K562 (cell line): Measurements from ENCODE around the gene TXNDC9. TPM values are rescaled to one million over a fixed set of nuclear protein-coding genes. Genes with fewer than 3 reads are reported as not detected.
"Not testable (repeated sequence)": the region's sequence is repeated elsewhere in the genome, so short reads cannot be mapped to it uniquely, and the experiment has no call there.

ENCODE experiments used
- ATAC-seq: fragments of 200-7000 bp; cut with Tn5 transposase; 3 replicates; pipeline ENCODE4 v1.9.1; 2020; ENCODE audit warnings: moderate library complexity
- BruUV-seq: library from RNA; stranded (reverse); fragments of 400-500 nt; replicated peaks from 2 replicates; lab custom pipeline; 2021; lab: Mats Ljungman, UMichigan
- CTCF ChIA-PET: fragments of 300-600 bp; formaldehyde crosslinking; extraction: SDS; loops from one replicate; lab custom pipeline; 2021; ENCODE audit warnings: low intra/inter-chr PET ratio; lab: Yijun Ruan, JAX
- POLR2A ChIA-PET: fragments of 300-600, 350-650 bp; sonication (Branson Sonifier 250); formaldehyde crosslinking; extraction: SDS; loops from one replicate; lab custom pipeline; 2021; ENCODE audit warnings: antibody characterized with exemption, inconsistent platforms; lab: Yijun Ruan, JAX
- DNase-seq, 4 experiments: peaks; one replicate each; pipeline versions ENCODE4 v3.0.0 to v3.0.0-alpha.2; 2011 to 2018; ENCODE audit warnings: low spot score in 3 of 4, mixed read lengths in 3 of 4; ENCODE audit errors: extremely low read depth in 1 of 4
- FAIRE-seq: peaks from 2 replicates; lab custom pipeline; 2011; peaks lifted over from hg19 to GRCh38; lab: Jason Lieb, UNC
- H2AFZ ChIP-seq: 2 replicates; pipeline ENCODE4 v1.6.0; 2011; ENCODE audit warnings: low read depth, low read length, control low read depth, inconsistent platforms
- H3K27ac ChIP-seq: fragments of 200-600 bp; 3 replicates; pipeline ENCODE4 v1.8.0; 2011; ENCODE audit warnings: low read depth, mild to moderate bottlenecking, control low read depth, inconsistent platforms, low read length, moderate library complexity, mixed read lengths; ENCODE audit errors: extremely low read depth
- H3K27me3 ChIP-seq, 2 experiments: fragments of 300-600 bp in 1 of 2; 2 replicates in 1 of 2; 3 replicates in 1 of 2; pipeline versions ENCODE4 v1.6.0 to v1.8.0; 2011; ENCODE audit warnings: inconsistent platforms in 2 of 2, low read length in 2 of 2, mild to moderate bottlenecking in 1 of 2, mixed read lengths in 1 of 2, moderate library complexity in 1 of 2; ENCODE audit not compliant: control insufficient read depth in 2 of 2, insufficient read depth in 2 of 2
- H3K36me3 ChIP-seq: fragments of 300-600 bp; 3 replicates; pipeline ENCODE4 v1.8.0; 2011; ENCODE audit warnings: mild to moderate bottlenecking, low read length, inconsistent platforms; ENCODE audit not compliant: control insufficient read depth, insufficient read depth
- H3K4me1 ChIP-seq, 2 experiments: fragments of 200-600 bp in 1 of 2; replicated peaks in 1 of 2; 2 replicates in 1 of 2; 3 replicates in 1 of 2; pipeline versions ENCODE4 v1.5.1 to v1.8.0; 2011; ENCODE audit warnings: inconsistent platforms in 2 of 2, low read length in 2 of 2, mild to moderate bottlenecking in 1 of 2, mixed read lengths in 1 of 2, moderate library complexity in 1 of 2; ENCODE audit not compliant: control insufficient read depth in 2 of 2, insufficient read depth in 2 of 2
- H3K4me2 ChIP-seq: 2 replicates; pipeline ENCODE4 v1.6.1; 2011; ENCODE audit warnings: low read length, control low read depth, inconsistent platforms, mixed read lengths; ENCODE audit not compliant: insufficient read depth
- H3K4me3 ChIP-seq: fragments of 200-600 bp; sonication (generic), shearing (Covaris generic); 2 replicates; pipeline ENCODE4 v1.5.1; 2016; ENCODE audit warnings: control low read depth, inconsistent platforms
- H3K79me2 ChIP-seq: fragments of 200-600 bp; 3 replicates; pipeline ENCODE4 v1.8.0; 2011; ENCODE audit warnings: low read length, inconsistent platforms; ENCODE audit not compliant: control insufficient read depth, insufficient read depth
- H3K9ac ChIP-seq, 2 experiments: 2 replicates each; pipeline versions ENCODE4 v1.6.0 to v1.6.1; 2011; ENCODE audit warnings: low read depth in 2 of 2, low read length in 2 of 2, control low read depth in 1 of 2, inconsistent platforms in 1 of 2, mild to moderate bottlenecking in 1 of 2, mixed read lengths in 1 of 2; ENCODE audit not compliant: insufficient read depth in 1 of 2
- H3K9me1 ChIP-seq: one replicate; pipeline ENCODE4 v1.6.0; 2011; ENCODE audit warnings: inconsistent platforms, mild to moderate bottlenecking, low read length, moderate library complexity; ENCODE audit not compliant: control insufficient read depth, insufficient read depth
- H3K9me3 ChIP-seq: replicated peaks from 2 replicates; pipeline ENCODE4 v1.5.1; 2011; ENCODE audit warnings: low read depth, low read length, inconsistent platforms; ENCODE audit not compliant: control insufficient read depth, insufficient read depth
- H4K20me1 ChIP-seq: replicated peaks from 2 replicates; pipeline ENCODE4 v1.6.1; 2011; ENCODE audit warnings: low read length, inconsistent platforms, mixed read lengths; ENCODE audit not compliant: control insufficient read depth, insufficient read depth
- RFX1 ChIP-seq: fragments of 450-650 bp; IDR thresholded peaks from 2 replicates; pipeline ENCODE4 v1.6.1; 2016; ENCODE audit warnings: mild to moderate bottlenecking, moderate library complexity
- ZBTB1 ChIP-seq: sonication (generic); formaldehyde crosslinking; IDR thresholded peaks from 2 replicates; pipeline ENCODE4 v1.8.1; 2023; ENCODE audit warnings: missing genetic modification reagents, low read depth, mild to moderate bottlenecking, borderline replicate concordance
- ZNF408 ChIP-seq: fragments of 250-450 bp; sonication (Bioruptor Pico); IDR thresholded peaks from 2 replicates; pipeline ENCODE4 v1.4.0; 2020; ENCODE audit warnings: low read depth, mild to moderate bottlenecking, moderate library complexity
- WGBS: fragments of 100-300 bp; shearing (Covaris generic); methylation state at CpG from one replicate; pipeline ENCODE4 v1.1.6; 2016; ENCODE audit warnings: low coverage, mixed read lengths; ENCODE audit not compliant: insufficient coverage; ENCODE audit errors: missing lambda C conversion rate; 5-methylcytosine and 5-hydroxymethylcytosine counted together
- in situ Hi-C: fragments of 300-500 bp; cut with MboI; formaldehyde crosslinking; loops from 4 replicates; pipeline ENCODE4 v1.15.0; 2018; ENCODE audit warnings: inconsistent platforms, mixed read lengths
- intact Hi-C: fragments of 100-400 bp; cut with micrococcal nuclease; formaldehyde crosslinking; loops from 2 replicates; pipeline ENCODE4 v1.14.2; 2022
- polyA plus RNA-seq, 8 experiments: library from polyadenylated mRNA; depleted of rRNA in 4 of 8; stranded (reverse) in 5 of 8; unstranded in 3 of 8; fragments of >200 nt; fragmentation: Nextera tagmentation in 2 of 8; fragmentation: Illumina TruSeq in 1 of 8; extraction: Ambion mirVana in 2 of 8; extraction: Trizol in 1 of 8; gene quantifications; 2 replicates each; pipeline versions ENCODE4 v1.2.1 to v1.2.3, GENCODE V29; 2011 to 2014; ENCODE audit warnings: inconsistent platforms in 1 of 8, missing spikeins in 1 of 8
- total RNA-seq, 7 experiments: library from RNA; depleted of rRNA in 6 of 7; stranded (reverse); fragments of >200 nt in 6 of 7; fragmentation: Illumina TruSeq in 2 of 7; extraction: Trizol in 2 of 7; gene quantifications; 2 replicates each; pipeline versions ENCODE4 v1.2.1 to v1.2.3, GENCODE V29; 2011 to 2021; ENCODE audit warnings: low replicate concordance in 1 of 7
- TF ChIP-seq, protein P1 (sequence below): fragments of 450-650 bp; IDR thresholded peaks from 2 replicates; pipeline ENCODE4 v1.6.1; 2017; ENCODE audit warnings: antibody characterized with exemption
- TF ChIP-seq, protein P2 (sequence below): sonication (generic); formaldehyde crosslinking; IDR thresholded peaks from 2 replicates; pipeline ENCODE4 v1.8.0; 2022; ENCODE audit warnings: mild to moderate bottlenecking, low read depth, missing genetic modification reagents

The TXNDC9 gene
- total and polyA plus RNA-seq, 9 of the 15 experiments (the other 6 are each of a cell fraction or from before 2014, with no cell fraction given), result 37.5 to 211 (median 65.5) TPM

DNA sequence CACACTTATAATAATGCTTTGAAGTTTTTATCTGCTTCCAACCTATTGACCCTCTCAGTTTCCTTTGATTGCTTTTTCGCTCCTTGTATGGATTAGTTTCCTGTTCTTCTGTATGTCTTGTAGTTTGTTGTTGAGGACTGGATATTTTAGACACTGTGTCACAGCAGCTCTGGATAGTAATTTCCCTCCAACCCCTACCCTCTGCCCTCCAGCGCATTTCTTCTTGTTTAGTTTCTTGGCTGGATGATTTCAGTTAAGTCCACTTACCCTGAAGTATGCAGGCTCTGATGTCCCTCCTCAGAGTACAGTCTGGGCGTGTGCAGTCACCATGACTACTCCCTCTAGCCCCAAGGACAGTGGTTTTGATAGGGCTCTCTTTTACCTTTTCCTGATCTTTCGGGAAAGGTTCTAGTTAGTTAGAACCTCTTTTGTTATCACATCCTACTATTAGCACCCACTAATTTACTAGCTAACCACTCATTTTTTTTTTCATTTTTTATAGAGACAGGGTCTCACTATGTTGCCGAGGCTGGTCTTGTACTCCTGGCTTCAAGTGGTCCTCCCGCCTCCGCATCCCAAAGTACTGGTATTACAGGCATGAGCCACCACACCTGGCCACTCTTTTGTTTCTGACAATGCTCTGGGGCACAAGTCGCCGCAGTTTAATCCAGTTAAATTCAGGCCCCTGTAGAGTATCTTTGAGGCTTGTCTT is 18.8 kb downstream of the TXNDC9 start:
- BruUV-seq, result no TSS peak
- Histone ChIP-seq H4K20me1 (no peaks in the 10 kb centered on the region), H3K4me2 (no peak overlapping the region), H3K9me1 (no peaks in the 10 kb centered on the region), H3K9ac (no peak overlapping the region), H3K36me3 (peaks cover 54% of the 10 kb centered on the region), H2AFZ (no peak overlapping the region), H3K4me3 (no peak overlapping the region), H3K4me1 (no peaks in the 10 kb centered on the region), H3K79me2 (no peaks in the 10 kb centered on the region), H3K27me3 (no peaks in the 10 kb centered on the region), H3K9me3 (no peaks in the 10 kb centered on the region), H3K27ac (no peak overlapping the region)
- TF ChIP-seq ZNF408 (CRISPR knock-in tag), result no peak
- TF ChIP-seq ZBTB1, result no peak
- TF ChIP-seq, protein P1, sequence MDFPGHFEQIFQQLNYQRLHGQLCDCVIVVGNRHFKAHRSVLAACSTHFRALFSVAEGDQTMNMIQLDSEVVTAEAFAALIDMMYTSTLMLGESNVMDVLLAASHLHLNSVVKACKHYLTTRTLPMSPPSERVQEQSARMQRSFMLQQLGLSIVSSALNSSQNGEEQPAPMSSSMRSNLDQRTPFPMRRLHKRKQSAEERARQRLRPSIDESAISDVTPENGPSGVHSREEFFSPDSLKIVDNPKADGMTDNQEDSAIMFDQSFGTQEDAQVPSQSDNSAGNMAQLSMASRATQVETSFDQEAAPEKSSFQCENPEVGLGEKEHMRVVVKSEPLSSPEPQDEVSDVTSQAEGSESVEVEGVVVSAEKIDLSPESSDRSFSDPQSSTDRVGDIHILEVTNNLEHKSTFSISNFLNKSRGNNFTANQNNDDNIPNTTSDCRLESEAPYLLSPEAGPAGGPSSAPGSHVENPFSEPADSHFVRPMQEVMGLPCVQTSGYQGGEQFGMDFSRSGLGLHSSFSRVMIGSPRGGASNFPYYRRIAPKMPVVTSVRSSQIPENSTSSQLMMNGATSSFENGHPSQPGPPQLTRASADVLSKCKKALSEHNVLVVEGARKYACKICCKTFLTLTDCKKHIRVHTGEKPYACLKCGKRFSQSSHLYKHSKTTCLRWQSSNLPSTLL, result no peak
- peak; percentile 16; the same call in 1 of the 2 replicates for TF ChIP-seq RFX1
- TF ChIP-seq, protein P2, sequence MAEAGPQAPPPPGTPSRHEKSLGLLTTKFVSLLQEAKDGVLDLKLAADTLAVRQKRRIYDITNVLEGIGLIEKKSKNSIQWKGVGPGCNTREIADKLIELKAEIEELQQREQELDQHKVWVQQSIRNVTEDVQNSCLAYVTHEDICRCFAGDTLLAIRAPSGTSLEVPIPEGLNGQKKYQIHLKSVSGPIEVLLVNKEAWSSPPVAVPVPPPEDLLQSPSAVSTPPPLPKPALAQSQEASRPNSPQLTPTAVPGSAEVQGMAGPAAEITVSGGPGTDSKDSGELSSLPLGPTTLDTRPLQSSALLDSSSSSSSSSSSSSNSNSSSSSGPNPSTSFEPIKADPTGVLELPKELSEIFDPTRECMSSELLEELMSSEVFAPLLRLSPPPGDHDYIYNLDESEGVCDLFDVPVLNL (CRISPR knock-in tag), result no peak
- ChIA-PET POLR2A (interaction anchor here (1.7 kb wide), 1 partner anchor 18 kb away, joined by 3 read pairs; no protein-coding TSS in a partner anchor), CTCF (no interaction called here)
- ATAC-seq, result no peak
- intact Hi-C loops, result no loop called here
- FAIRE-seq, result no peak
- in situ Hi-C loops, result no loop called here
- DNase-seq, result no peak
- WGBS, result 93% methylated on average over 9 of the region's 9 CpGs

DNA sequence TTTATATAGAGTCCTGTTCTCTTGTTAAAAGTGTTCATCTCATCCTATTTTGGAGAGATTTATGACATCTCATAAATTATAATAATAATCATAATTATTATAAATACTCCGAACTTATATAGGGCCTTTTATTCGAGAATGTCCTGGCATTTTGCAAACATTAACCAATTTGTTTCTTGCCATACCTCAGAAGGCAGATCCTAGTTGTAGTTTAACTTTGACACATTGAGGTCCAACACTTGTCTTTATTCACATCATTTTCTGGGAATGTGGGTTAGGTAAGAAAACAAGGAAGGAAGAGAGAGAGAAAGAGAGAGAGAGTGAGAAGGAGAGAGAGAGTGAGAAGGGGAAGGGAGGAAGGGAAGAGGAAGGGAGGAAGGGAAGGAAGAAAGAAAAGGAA is 35.0 kb downstream of the TXNDC9 start, which contains the start of gene LYG1:
LYG1 (minus strand) TSS at position 101 of the 400 bp plus-strand sequence. CDS start 5,527 bp downstream, outside the sequence.
- H3K4me2 ChIP-seq, H2AFZ ChIP-seq, DNase-seq, H3K9ac ChIP-seq, H3K4me1 ChIP-seq, in situ Hi-C loops, intact Hi-C loops, POLR2A ChIA-PET, H3K27me3 ChIP-seq, ATAC-seq, BruUV-seq, H3K4me3 ChIP-seq, H3K9me3 ChIP-seq, H3K9me1 ChIP-seq, CTCF ChIA-PET, H3K79me2 ChIP-seq, H3K36me3 ChIP-seq, H4K20me1 ChIP-seq, H3K27ac ChIP-seq: not testable (repeated sequence)
- WGBS, result 40% methylated on average over 2 of the region's 2 CpGs
- peak; percentile 48 for FAIRE-seq
